ENCODE data around the gene TOR4A.
"Not testable (repeated sequence)": the region's sequence is repeated elsewhere in the genome, so short reads cannot be mapped to it uniquely, and the experiment has no call there.

Gene TOR4A

GRCh38 chr9:137237759-137238726, 39.5 kb upstream of the TOR4A start:
- no peak for DNase-seq (ENCODE audit: low read depth)

- DNase-seq (ENCODE audit: low read depth), result peak; percentile 27
Measured at GRCh38 chr9:137239541-137240200, 37.9 kb upstream of the TOR4A start.

- DNase-seq (ENCODE audit: low read depth), result peak; percentile 76
Measured at GRCh38 chr9:137240318-137240840, 37.1 kb upstream of the TOR4A start.

DNA sequence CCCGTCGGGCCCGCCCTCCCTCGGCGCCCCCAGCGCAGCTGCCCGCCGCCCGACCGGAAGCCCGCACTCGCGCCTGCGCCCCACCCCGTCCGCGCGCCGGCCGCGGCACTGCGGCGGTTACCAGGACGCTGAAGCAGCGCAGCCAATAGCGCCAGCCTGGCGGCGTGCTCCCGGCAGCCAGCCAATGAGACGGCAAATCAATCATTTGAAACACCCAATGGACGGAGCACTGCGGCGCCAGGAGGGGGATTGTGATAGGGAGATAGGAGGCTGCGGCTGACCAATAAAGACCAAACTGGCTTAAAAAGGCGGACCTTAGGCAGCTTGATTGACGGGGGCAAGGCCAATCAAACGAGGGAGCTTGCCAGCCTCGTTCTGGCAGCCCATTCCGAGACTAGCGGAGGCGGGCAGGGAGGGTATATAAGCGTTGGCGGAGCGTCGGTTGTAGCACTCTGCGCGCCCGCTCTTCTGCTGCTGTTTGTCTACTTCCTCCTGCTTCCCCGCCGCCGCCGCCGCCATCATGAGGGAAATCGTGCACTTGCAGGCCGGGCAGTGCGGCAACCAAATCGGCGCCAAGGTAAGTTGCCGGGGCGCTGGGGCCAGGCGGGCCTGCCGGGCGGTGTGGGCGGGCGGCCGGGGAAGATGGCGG, 36.6 kb upstream of the TOR4A start, which contains the start of gene TUBB4B:
TUBB4B (plus strand) TSS at position 447 of the 649 bp plus-strand sequence; CDS start at position 521, 74 bp downstream.
- peak; percentile 100 for DNase-seq (ENCODE audit: low read depth)

- DNase-seq (ENCODE audit: low read depth), result peak; percentile 72
Measured at GRCh38 chr9:137241490-137242268, 35.8 kb upstream of the TOR4A start.

- DNase-seq (ENCODE audit: low read depth), result no peak
Measured at GRCh38 chr9:137242269-137243203, 35.0 kb upstream of the TOR4A start.

- DNase-seq (ENCODE audit: low read depth), result not testable (repeated sequence)
Measured at GRCh38 chr9:137243266-137243625, 34.3 kb upstream of the TOR4A start.

DNA sequence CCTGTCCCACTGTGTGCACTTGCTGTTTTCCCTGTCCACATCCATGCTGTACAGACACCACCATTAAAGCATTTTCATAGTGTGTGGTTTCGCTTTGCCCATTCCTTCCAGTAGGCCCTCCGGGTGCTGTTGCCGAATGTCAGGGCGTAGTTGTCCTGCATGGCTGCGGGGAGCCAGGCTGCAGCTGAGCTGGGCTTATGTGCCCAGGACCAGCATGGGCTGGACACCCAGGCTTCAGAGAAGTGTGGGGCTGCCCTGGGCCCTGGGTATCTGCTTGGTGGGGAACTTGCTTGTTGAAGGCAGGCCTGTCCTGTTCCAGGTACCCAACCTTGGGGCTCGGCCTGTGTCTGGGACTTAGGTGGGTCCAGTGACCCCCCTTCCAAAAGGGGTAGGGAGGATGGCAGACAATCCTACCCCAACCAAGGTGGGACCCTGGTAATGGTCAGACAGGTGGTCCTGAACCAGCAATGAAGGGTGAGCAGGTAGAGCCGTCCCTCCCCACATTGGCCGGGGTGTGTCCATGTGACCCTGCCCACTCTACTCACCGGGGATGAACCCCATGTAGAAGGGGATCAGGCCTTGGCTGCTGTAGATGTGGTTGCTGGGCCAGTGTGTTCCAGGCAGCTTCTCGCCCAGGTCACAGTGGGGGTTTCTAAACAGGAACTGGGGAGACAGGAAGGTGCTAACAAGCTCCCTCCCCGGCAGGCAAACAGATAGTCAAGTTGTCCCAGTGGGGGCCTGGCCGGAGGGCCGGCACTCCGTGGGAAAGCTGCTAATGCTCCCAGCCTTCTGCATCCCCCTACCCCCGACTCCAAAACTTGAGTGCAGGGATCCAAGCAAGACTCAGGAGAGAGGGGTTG, 33.7 kb upstream of the TOR4A start:
- DNase-seq (ENCODE audit: low read depth), result peak; percentile 53

DNA sequence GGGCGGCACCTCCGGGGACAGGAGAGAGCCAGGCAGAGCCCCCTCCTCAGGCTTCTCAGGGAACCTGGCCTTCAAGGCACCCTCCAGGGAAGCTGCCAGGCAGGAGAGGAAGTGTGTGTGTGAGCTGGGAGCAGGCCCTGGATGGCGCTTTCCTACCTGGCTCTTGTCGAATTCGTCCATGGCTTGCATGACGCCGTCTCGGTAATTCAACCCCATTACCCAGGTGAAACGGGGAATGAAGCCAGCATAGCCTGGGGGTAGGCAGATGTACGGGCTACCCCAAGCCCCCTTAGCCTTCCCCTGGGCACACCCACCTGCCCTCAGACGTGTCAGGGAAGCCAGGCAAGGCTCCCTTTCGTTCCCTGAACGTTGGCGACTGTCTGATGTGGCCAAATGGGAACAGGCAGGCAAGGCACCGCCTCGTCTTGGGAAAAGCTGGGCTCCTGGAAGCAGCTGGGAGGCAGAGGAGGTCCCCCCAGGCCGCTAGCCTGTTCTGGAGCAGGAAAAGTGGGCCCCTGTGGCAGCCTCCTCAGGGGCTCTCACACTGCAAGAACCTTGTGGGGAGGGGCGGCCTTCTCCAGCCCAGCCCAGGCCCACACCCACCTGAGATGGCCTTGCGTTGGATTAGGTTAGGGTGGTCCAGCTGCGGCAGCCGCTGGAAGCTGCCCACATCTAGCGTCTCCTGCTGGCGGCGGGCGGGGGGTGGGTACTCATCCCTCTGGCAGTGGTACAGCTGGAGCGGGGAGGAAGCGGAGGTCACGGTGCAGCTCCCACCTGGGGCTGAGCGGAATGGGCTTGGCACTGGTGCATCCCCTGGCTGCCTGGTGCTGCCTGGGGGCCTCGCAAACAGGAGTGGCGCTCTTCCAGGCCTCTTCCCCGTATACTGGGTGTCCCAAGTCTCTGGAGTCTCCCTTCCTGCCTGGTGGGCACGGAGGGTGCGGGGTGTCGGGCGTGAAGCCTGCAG, 32.8 kb upstream of the TOR4A start:
- no peak for DNase-seq (ENCODE audit: low read depth)

- DNase-seq (ENCODE audit: low read depth), result no peak
Measured at GRCh38 chr9:137245450-137246421, 31.8 kb upstream of the TOR4A start.

GRCh38 chr9:137247135-137247915, 30.2 kb upstream of the TOR4A start:
- DNase-seq (ENCODE audit: low read depth), result no peak

DNA sequence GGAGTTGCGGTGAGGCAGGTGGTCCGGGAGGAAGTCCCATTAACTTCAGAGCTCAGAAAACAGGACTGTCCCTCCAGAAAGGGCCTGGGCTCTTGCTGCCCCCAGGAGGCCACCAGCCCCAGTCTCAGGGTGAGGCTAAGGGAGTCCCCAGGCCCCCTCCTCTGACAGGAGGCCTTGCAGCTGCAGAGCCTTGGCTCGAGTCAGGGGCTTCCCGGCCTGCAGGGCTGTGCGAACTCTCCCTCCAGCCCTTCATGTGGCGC, 29.7 kb upstream of the TOR4A start:
- no peak for DNase-seq (ENCODE audit: low read depth)

DNA sequence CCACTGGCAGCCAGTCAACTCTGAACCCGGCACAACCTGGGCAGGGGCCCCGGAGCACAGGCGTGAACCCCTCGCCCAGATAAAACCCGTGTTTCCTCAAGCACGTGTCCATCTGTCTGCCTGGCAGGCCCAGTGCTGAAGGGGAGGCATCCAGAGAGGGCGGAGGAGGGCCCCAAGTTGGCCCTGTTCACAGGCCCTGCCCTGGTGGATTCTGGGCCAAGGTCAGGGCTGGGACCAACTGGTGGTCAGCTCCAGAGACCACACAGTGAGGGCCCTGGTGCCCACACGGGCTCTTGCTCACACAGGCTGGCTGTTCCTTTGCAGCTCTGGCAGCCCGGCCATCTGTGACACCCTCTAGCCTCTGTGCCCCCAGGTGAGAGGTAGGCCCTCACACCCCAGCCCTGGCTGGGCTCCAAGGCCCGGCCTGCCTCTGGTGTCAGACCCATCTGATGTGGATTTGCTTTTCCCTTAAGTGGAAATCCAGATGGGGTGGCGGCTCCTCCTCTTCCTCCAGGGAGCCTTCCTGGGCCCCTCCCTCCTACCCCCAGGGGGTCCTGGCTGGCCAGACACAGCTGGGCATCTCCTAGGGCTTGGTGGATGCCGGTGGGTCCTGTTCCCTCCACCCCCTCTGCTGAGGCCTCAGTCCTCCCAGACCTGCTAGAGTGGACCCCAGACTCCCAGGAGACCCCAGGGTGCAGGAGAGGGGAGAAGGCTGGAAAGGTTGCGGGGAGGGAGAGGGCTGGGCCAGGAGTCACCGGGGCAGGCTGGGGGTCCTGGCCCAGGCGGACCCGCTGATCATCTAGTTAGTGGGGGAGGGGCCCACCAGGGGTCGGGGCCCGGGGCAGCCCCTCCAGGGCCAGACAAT, 27.0 kb upstream of the TOR4A start:
- DNase-seq (ENCODE audit: low read depth), result no peak

DNA sequence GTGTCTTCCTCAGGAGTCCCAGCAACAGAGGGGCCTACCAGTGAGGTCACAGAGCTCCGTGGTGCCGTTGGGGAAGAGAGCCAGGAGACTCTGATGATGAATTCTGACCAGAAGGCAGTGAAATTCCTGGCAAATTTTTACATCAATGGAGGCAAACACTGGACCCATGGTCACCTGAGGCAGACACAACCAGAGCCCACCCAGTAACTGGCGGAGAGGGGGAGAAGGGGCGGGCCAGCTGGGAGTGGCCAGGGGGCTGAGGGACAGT, 26.4 kb upstream of the TOR4A start, which contains the start of gene STPG3:
STPG3 (plus strand) TSS at position 93 of the 268 bp plus-strand sequence; CDS start at position 94, 1 bp downstream.
- DNase-seq (ENCODE audit: low read depth), result no peak

GRCh38 chr9:137251490-137252268, 25.8 kb upstream of the TOR4A start:
- no peak for DNase-seq (ENCODE audit: low read depth)

All from ELR (cell line).